C1 segment of cervical spinal cord (tissue), 14 donors: ENCODE measurements around the gene DMD.

Source experiments
- DNase-seq, 14 donors: peaks; one replicate each; lab custom pipeline; 2025; lab: John Stamatoyannopoulos, UW

DMD gene

GRCh38 chrX:31130457-31131220 is 2080.7 kb downstream of the DMD start:
- DNase-seq: no peak

- DNase-seq: no peak
Observed at GRCh38 chrX:31128855-31129254, 2082.5 kb downstream of the DMD start.

- no peak for DNase-seq
Observed at GRCh38 chrX:31127716-31128115, 2083.6 kb downstream of the DMD start.

- no peak for DNase-seq
Observed at GRCh38 chrX:31126205-31126604, 2085.1 kb downstream of the DMD start.

GRCh38 chrX:31124536-31124935 is 2086.8 kb downstream of the DMD start:
- peak in 1 of 14 donors; percentile 43 for DNase-seq

- peak in 1 of 14 donors; percentile 52 for DNase-seq
Observed at GRCh38 chrX:31123335-31123734, 2088.0 kb downstream of the DMD start.

GRCh38 chrX:31117266-31117665 is 2094.1 kb downstream of the DMD start:
- no peak for DNase-seq

- no peak for DNase-seq
Observed at GRCh38 chrX:31115398-31115797, 2096.0 kb downstream of the DMD start.

GRCh38 chrX:31114858-31115257 is 2096.5 kb downstream of the DMD start:
- DNase-seq: no peak

GRCh38 chrX:31112226-31112999 is 2098.9 kb downstream of the DMD start:
- DNase-seq: no peak

- DNase-seq: no peak
Observed at GRCh38 chrX:31110657-31111056, 2100.7 kb downstream of the DMD start.

- DNase-seq: no peak
Observed at GRCh38 chrX:31099536-31100090, 2111.7 kb downstream of the DMD start.

GRCh38 chrX:31098079-31098478 is 2113.3 kb downstream of the DMD start:
- no peak for DNase-seq

- no peak for DNase-seq
Observed at GRCh38 chrX:31093639-31093975, 2117.7 kb downstream of the DMD start.

GRCh38 chrX:31092970-31093638 is 2118.2 kb downstream of the DMD start:
- DNase-seq: no peak

GRCh38 chrX:31092476-31092875 is 2118.9 kb downstream of the DMD start:
- DNase-seq: no peak

- no peak for DNase-seq
Observed at GRCh38 chrX:31091819-31092218, 2119.5 kb downstream of the DMD start.

- no peak for DNase-seq
Observed at GRCh38 chrX:31074522-31074921, 2136.8 kb downstream of the DMD start.

GRCh38 chrX:31071725-31072124 is 2139.6 kb downstream of the DMD start, which contains the start of gene FTHL17:
Gene FTHL17 (minus strand): TSS chrX:31072041. CDS start chrX:31071953, 88 bp downstream.
- no peak for DNase-seq

- no peak for DNase-seq
Observed at GRCh38 chrX:31071262-31071661, 2140.1 kb downstream of the DMD start.

- no peak for DNase-seq
Observed at GRCh38 chrX:31070057-31070468, 2141.3 kb downstream of the DMD start.
